Uterus (tissue), 2 donors: Measurements from ENCODE around the gene TRIO.

Source experiments
- POLR2A ChIP-seq, 2 donors: fragments of 450-650 bp; IDR thresholded peaks; one replicate each; pipeline ENCODE4 v1.6.1; 2016; ENCODE audit warnings: antibody characterized with exemption in 2 of 2, mild to moderate bottlenecking in 1 of 2, moderate library complexity in 1 of 2
- TF ChIP-seq, protein P1 (sequence below), 4 experiments: fragments of 200-600 bp in 2 of 4; fragments of 450-650 bp in 2 of 4; sonication (generic) in 2 of 4; IDR thresholded peaks; one replicate each; pipeline ENCODE4 v1.5.1; 2016 to 2019; ENCODE audit warnings: antibody characterized with exemption in 4 of 4, mild to moderate bottlenecking in 2 of 4, moderate library complexity in 1 of 4

DNA sequence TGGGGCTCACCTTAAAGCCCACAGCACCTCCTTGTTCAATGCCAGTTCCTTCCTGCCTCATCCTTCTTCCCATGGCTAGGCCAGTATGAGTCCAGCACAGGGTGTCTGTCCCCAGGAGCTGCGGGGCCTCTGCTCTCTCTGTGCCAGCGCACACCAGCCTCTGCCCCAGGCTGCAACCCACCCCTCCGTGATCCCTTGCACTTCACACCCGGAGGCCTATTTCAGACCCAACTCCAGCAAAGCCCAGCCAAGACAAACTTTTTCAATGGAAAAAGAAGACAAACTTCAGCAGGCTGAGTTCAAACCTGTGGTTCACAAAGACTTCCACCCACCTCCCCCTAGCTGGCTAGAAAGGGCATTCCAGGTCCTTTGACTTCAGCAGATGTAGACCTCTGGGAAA, 382.3 kb downstream of the TRIO start:
- TF ChIP-seq, protein P1, sequence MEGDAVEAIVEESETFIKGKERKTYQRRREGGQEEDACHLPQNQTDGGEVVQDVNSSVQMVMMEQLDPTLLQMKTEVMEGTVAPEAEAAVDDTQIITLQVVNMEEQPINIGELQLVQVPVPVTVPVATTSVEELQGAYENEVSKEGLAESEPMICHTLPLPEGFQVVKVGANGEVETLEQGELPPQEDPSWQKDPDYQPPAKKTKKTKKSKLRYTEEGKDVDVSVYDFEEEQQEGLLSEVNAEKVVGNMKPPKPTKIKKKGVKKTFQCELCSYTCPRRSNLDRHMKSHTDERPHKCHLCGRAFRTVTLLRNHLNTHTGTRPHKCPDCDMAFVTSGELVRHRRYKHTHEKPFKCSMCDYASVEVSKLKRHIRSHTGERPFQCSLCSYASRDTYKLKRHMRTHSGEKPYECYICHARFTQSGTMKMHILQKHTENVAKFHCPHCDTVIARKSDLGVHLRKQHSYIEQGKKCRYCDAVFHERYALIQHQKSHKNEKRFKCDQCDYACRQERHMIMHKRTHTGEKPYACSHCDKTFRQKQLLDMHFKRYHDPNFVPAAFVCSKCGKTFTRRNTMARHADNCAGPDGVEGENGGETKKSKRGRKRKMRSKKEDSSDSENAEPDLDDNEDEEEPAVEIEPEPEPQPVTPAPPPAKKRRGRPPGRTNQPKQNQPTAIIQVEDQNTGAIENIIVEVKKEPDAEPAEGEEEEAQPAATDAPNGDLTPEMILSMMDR (IDR thresholded peaks at IDR 0.05), result no peak
- no peak for TF ChIP-seq POLR2A (IDR thresholded peaks at IDR 0.05)
